ENCODE measurements around the gene TPK1.

- TF ChIP-seq ZNF114 (tag by site-specific recombination; IDR thresholded peaks at IDR 0.05): no peak
- no peak for TF ChIP-seq CTCF (tag by site-specific recombination; IDR thresholded peaks at IDR 0.05)
- TF ChIP-seq KLF9 (tag by site-specific recombination; IDR thresholded peaks at IDR 0.05; ENCODE audit: low read depth): no peak
- no peak for TF ChIP-seq SP2 (tag by site-specific recombination; IDR thresholded peaks at IDR 0.05)
- TF ChIP-seq ZNF146 (tag by site-specific recombination; IDR thresholded peaks at IDR 0.05): no peak
Observed at GRCh38 chr7:144565586-144565985, 270.3 kb downstream of the TPK1 start.

All from HEK293 (cell line).